ENCODE results near the gene CCDC102A. TPM values are rescaled to one million over a fixed set of nuclear protein-coding genes. Genes with fewer than 3 reads are reported as not detected.

The CCDC102A gene
- total and polyA plus RNA-seq, 2 donors (not counting 3 experiments of a cell fraction or from before 2014, with no cell fraction given), result 7.8 to 12.2 TPM

DNA sequence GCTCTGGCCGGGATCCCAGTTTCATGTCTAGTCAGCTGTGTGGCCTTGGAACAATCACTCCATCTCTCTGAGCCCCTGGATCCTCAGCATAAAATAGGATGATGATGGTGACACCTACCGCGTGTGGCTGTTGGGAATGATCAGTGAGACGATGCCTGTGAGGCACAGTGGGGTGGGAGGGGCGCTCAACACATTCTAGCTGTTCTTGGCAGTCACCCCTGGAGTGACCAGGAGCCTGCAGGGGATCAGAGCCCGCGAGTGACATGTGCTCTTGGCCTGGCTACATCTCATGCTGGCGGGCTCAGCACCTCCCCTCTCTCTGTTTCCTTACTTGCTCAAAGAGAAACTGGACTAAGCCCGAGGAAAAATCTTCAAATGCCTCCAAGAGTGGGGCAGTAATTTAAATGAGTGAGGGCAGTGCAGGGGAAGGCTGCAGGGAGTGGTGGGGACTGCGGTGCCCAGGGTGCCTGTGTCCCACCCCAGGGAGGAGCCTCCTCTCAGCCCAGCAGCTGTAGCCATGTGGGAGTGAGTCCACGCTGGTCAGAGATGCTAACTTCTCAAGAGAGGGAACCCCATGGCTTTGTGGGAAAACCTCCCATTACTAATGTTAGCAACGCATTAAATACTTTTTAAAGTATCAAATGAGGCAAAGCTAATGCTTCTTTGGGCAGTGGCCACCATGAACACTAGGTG, 27.0 kb downstream of the CCDC102A start:
- dilution Hi-C loops (cut with MboI; ENCODE audit: extremely low pct_ligation_motif_present, low sequenced_read_pairs), result no loop called here
- intact Hi-C loops (cut with micrococcal nuclease), result no loop called here
- Histone ChIP-seq H3K79me2 (ENCODE audit: control insufficient read depth, insufficient read depth, low read length) (no peaks in the 10 kb centered on the region), H3K4me1 (ENCODE audit: control insufficient read depth, extremely low read depth, insufficient read depth, low read length) (no peaks in the 10 kb centered on the region), H3K9ac (replicated peaks; ENCODE audit: extremely low read depth, insufficient read depth, low read length) (no peak overlapping the region), H3K36me3 (ENCODE audit: control insufficient read depth in 2 of 2, extremely low read depth in 1 of 2, insufficient read depth in 2 of 2, low read length in 2 of 2) (peaks cover 0 to 2% of the 10 kb centered on the region in 2 experiments), H3K4me3 (replicated peaks in 1 of 3; ENCODE audit: insufficient read depth in 1 of 3, low read depth in 1 of 3, low read length in 3 of 3) (no peak overlapping the region), H3K9me1 (replicated peaks; ENCODE audit: control insufficient read depth, extremely low read depth, insufficient read depth, low read length) (no peaks in the 10 kb centered on the region), H4K20me1 (replicated peaks; ENCODE audit: control insufficient read depth, extremely low read depth, insufficient read depth, low read length) (no peaks in the 10 kb centered on the region), H2AFZ (ENCODE audit: low read depth, low read length) (no peak overlapping the region), H3K27ac (ENCODE audit: insufficient read depth, low read depth, low read length) (no peak overlapping the region), H3K9me3 (replicated peaks; ENCODE audit: control insufficient read depth, insufficient read depth, low read length) (no peaks in the 10 kb centered on the region), H3K27me3 (ENCODE audit: control insufficient read depth in 2 of 2, insufficient read depth in 2 of 2, low read length in 2 of 2) (peaks cover 0 to 6% of the 10 kb centered on the region in 2 experiments), H3K4me2 (ENCODE audit: insufficient read depth, low read length) (no peak overlapping the region)
- FAIRE-seq (no peak), DNase-seq (ENCODE audit: low read depth, low spot score) (no peak)
- ChIA-PET POLR2A (no interaction called here), CTCF (interaction anchor here (2.4 kb wide), 1 partner anchor 11 kb away, joined by 13 read pairs; no protein-coding TSS in a partner anchor)
- no TSS peak for BruUV-seq (replicated peaks)
- TF ChIP-seq EZH2 (IDR thresholded peaks at IDR 0.05; ENCODE audit: borderline replicate concordance, low read depth, low read length, severe bottlenecking) (no peak), MYC (IDR thresholded peaks at IDR 0.05; ENCODE audit: low read depth, low read length) (no peak), JUN (IDR thresholded peaks at IDR 0.05; ENCODE audit: borderline replicate concordance, insufficient read depth, insufficient read length, low read depth) (no peak), POLR2AphosphoS5 (IDR thresholded peaks at IDR 0.05; ENCODE audit: insufficient read depth, low read depth, low read length) (no peak), FOS (IDR thresholded peaks at IDR 0.05; ENCODE audit: borderline replicate concordance, insufficient read depth, low read length) (no peak), POLR2A (IDR thresholded peaks at IDR 0.05; ENCODE audit: low read depth, low read length) (no peak), GATA2 (IDR thresholded peaks at IDR 0.05; ENCODE audit: insufficient read depth, insufficient read length, low read depth, low read length) (no peak)
- TF ChIP-seq, protein P1, sequence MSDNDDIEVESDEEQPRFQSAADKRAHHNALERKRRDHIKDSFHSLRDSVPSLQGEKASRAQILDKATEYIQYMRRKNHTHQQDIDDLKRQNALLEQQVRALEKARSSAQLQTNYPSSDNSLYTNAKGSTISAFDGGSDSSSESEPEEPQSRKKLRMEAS (IDR thresholded peaks at IDR 0.05; ENCODE audit: insufficient read depth, insufficient read length), result no peak
- TF ChIP-seq, protein P2, sequence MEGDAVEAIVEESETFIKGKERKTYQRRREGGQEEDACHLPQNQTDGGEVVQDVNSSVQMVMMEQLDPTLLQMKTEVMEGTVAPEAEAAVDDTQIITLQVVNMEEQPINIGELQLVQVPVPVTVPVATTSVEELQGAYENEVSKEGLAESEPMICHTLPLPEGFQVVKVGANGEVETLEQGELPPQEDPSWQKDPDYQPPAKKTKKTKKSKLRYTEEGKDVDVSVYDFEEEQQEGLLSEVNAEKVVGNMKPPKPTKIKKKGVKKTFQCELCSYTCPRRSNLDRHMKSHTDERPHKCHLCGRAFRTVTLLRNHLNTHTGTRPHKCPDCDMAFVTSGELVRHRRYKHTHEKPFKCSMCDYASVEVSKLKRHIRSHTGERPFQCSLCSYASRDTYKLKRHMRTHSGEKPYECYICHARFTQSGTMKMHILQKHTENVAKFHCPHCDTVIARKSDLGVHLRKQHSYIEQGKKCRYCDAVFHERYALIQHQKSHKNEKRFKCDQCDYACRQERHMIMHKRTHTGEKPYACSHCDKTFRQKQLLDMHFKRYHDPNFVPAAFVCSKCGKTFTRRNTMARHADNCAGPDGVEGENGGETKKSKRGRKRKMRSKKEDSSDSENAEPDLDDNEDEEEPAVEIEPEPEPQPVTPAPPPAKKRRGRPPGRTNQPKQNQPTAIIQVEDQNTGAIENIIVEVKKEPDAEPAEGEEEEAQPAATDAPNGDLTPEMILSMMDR (IDR thresholded peaks at IDR 0.05; ENCODE audit: extremely low read depth in 1 of 2, insufficient read depth in 1 of 2, low read depth in 1 of 2, low read length in 2 of 2), result no peak

Measured in endothelial cell of umbilical vein (primary cell).